Kidney epithelial cell (primary cell): ENCODE measurements around the gene CD82. TPM values are rescaled to one million over a fixed set of nuclear protein-coding genes. Genes with fewer than 3 reads are reported as not detected.
A peak's percentile ranks its signal among the peaks of the same experiment; 100 is the strongest.
"Not testable (repeated sequence)": the region's sequence is repeated elsewhere in the genome, so short reads cannot be mapped to it uniquely, and the experiment has no call there.

Experiments
- DNase-seq: peaks from one replicate; pipeline ENCODE4 v3.0.0-alpha.2; 2010; ENCODE audit warnings: low read depth
- H3K27me3 ChIP-seq: 2 replicates; pipeline ENCODE4 v1.6.0; 2011; ENCODE audit warnings: low read length; ENCODE audit not compliant: control insufficient read depth, insufficient read depth
- H3K36me3 ChIP-seq: 2 replicates; pipeline ENCODE4 v1.5.1; 2011; ENCODE audit warnings: low read length; ENCODE audit not compliant: control insufficient read depth, insufficient read depth
- H3K4me3 ChIP-seq: 2 replicates; pipeline ENCODE4 v1.5.1; 2011; ENCODE audit warnings: low read depth, mild to moderate bottlenecking, control low read depth, low read length
- total RNA-seq: library from RNA; depleted of rRNA; stranded (reverse); fragments of >200 nt; gene quantifications from 2 replicates; pipeline ENCODE4 v1.2.3, GENCODE V29; 2015
- TF ChIP-seq, protein P1 (sequence below): IDR thresholded peaks from 2 replicates; pipeline ENCODE4 v1.5.1; 2011; ENCODE audit warnings: mild to moderate bottlenecking, moderate library complexity, low read length, control low read depth, inconsistent platforms; ENCODE audit not compliant: insufficient read depth, poor library complexity, severe bottlenecking

The CD82 gene
- total RNA-seq, 1 donor from 2014 or later, result 47.3 TPM

DNA sequence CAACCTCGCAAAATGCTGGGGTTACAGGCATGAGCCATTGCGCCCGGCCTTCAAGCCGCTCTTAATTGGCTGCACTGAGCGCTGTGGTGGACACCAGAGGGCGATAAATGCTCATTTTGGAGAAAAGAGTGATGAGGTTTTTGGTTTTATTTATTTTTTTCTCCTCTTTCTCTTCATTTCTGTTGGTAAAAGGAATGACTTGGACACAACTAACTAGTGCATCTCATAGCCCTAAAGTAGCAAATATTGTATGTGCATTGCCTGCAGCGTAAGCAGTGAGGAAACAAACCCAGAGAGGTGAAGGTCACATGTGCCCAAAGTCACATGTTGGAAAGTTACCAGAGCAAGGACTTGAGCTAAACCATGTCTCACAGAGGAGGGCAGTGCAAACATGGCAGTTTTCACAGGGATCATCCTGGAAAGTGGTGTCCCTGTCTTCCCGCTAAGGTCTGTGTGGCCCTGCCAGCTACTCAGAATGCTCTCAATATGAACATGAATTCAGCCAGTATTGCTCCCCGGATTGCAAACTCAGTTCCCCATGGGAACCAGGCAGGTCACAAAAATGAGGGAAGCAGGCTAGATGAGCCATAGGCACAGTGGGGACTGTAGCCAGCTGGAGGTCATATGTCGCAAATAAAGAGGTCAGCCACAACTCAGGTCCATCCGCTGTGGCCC is 8.6 kb upstream of the CD82 start:
- no peak for DNase-seq
- no peaks in the 10 kb centered on the region for H3K36me3 ChIP-seq
- H3K27me3 ChIP-seq, result no peaks in the 10 kb centered on the region
- TF ChIP-seq, protein P1, sequence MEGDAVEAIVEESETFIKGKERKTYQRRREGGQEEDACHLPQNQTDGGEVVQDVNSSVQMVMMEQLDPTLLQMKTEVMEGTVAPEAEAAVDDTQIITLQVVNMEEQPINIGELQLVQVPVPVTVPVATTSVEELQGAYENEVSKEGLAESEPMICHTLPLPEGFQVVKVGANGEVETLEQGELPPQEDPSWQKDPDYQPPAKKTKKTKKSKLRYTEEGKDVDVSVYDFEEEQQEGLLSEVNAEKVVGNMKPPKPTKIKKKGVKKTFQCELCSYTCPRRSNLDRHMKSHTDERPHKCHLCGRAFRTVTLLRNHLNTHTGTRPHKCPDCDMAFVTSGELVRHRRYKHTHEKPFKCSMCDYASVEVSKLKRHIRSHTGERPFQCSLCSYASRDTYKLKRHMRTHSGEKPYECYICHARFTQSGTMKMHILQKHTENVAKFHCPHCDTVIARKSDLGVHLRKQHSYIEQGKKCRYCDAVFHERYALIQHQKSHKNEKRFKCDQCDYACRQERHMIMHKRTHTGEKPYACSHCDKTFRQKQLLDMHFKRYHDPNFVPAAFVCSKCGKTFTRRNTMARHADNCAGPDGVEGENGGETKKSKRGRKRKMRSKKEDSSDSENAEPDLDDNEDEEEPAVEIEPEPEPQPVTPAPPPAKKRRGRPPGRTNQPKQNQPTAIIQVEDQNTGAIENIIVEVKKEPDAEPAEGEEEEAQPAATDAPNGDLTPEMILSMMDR, result peak; percentile 75
- no peak overlapping the region for H3K4me3 ChIP-seq

DNA sequence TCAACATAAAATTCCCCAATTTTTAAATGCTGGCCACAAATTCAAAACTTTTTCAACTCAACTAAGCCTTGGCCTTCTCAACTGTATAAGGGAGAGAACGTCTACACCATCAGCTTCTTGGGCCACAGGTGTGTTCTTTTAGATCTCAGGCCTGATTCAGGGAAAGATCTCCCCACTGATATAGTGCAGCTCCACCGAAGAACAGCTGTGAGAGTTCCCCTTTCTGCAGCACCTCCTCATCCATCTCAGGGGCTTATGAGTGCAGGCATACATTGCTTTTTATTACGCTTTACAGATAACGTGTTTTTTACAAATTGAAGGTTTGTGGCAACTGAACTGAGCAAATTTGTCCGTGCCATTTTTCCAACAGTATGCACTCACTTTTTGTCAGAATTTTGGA is 8.0 kb upstream of the CD82 start:
- TF ChIP-seq, protein P1, result no peak
- no peak for DNase-seq
- Histone ChIP-seq H3K4me3 (no peak overlapping the region), H3K27me3 (no peaks in the 10 kb centered on the region), H3K36me3 (no peaks in the 10 kb centered on the region)

DNA sequence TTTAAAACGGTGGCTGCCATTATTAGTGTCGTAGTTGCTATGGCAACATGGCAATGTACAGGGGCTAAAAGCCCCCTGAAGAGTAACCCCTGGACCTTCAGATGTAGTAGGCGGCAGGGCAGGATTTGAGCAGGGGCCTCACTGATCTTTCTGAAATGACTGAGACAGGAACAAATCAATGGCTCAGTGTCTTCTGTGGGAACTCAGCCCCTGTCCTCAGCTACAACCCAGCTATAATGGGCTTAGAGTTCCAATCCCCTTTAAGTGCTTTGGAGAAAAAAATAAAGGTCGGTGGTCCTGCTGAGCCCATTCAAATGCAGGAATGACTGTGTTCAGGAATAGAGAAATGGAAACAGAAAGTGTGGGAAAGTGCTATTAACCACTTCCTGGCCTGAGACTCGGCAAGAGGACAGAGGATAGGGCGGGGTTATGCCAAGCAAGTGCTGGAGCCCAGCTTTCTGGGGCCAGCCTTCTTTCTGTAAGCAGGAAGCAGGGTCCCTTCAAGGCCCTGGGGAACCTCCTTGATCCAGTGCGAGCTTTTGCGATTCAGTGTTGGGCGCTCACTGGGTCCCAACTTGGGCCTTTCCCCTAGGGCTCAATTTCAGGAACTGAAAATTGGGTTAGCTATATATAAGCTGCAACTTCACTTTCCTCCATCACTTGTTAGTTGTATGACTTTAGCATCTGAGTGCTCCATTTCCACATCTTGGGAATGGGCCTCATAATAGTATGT is 6.1 kb upstream of the CD82 start:
- DNase-seq, result no peak
- H3K27me3 ChIP-seq, result no peaks in the 10 kb centered on the region

DNA sequence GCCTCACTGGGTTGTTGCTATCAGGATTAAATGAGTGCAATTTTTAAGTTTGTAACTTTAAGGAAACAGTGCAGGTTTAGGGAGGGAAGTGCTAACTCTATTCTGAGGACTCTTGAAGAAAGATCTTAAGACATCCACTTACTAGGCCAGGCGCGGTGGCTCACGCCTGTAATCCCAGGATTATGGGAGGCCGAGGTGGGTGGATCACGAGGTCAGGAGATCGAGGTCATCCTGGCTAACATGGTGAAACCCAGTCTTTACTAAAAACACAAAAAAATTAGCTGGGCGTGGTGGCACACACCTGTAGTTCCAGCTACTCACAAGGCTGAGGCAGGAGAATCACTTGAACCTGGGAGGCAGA is 5.5 kb upstream of the CD82 start:
- H3K4me3 ChIP-seq, H3K27me3 ChIP-seq, DNase-seq, H3K36me3 ChIP-seq: not testable (repeated sequence)

More for the DNA sequence above, 6.1 kb upstream of the CD82 start:
- TF ChIP-seq, protein P1, result no peak
- no peaks in the 10 kb centered on the region for H3K36me3 ChIP-seq
- no peak overlapping the region for H3K4me3 ChIP-seq

DNA sequence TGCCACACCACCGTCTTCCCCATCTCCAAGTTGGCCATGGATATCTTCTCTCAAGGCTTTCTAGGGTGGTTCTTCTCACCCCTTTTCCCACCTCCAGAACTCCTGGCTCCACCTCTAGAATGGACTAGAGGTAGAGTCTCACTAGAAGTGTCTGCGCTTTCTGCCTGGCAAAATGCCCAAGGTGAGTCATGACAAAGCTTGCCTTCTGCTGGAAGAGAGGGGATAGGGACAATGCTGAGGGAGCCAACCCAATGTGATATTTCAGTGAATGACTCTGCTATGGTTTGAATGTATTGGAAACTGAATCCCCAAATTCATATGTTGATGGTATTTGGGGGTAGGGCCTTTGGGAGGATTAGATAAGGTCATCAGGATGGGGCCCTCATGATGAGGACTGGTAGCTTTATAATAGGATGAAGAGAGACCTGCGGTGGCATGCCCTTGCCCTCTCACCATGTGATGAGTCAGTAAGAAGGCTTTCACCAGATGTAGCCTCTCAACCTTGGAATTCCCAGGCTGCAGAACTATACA is 4.1 kb upstream of the CD82 start:
- no peaks in the 10 kb centered on the region for H3K27me3 ChIP-seq
- no peak overlapping the region for H3K4me3 ChIP-seq
- TF ChIP-seq, protein P1, result no peak
- H3K36me3 ChIP-seq, result no peaks in the 10 kb centered on the region
- no peak for DNase-seq

DNA sequence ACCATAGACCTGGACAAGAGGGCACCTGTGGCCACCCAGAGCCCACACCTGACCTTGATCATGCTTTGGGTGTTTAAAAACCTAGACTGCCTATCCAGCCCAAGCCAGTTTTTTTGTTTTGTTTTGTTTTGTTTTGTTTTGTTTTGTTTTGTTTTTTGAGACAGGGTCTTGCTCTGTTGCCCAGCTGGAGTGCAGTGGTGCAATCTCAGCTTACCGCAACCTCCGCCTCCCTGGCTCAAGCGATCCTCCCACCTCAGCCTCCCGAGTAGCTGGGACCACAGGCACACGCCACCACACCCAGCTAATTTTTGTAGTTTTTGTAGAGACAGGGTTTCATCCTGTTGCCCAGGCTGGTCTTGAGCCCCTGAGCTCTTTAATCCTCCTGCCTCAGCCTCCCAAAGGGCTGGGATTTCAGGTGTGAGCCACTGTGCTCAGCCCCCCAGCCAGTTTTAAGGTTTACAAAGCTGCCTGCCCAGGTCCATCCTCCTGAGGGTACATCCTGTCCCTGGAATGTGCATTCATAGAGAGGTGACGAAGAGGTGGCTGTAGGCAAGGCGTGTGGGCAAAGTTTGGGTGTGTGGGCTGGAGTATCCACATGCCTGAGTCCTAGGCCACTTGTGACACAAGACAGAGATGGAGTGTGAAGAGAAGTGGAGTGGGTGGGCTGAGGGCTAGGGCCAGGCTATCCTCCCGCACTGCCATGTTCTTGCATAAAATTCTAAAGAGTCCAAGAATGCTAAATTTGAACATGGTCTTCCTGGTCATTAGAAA is 3.3 kb upstream of the CD82 start:
- DNase-seq, result no peak
- TF ChIP-seq, protein P1, result no peak
- Histone ChIP-seq H3K4me3 (no peak overlapping the region), H3K36me3 (no peaks in the 10 kb centered on the region), H3K27me3 (no peaks in the 10 kb centered on the region)
